Left lung (tissue), 10 donors: Measurements from ENCODE around the gene DLGAP1. TPM values are rescaled to one million over a fixed set of nuclear protein-coding genes. Genes with fewer than 3 reads are reported as not detected.

Experiments used
- ATAC-seq: fragments of 200-7000 bp; cut with Tn5 transposase; one replicate; pipeline ENCODE4 v1.9.1; 2020; ENCODE audit warnings: moderate library complexity
- DNase-seq, 4 donors: peaks; one replicate each; pipeline ENCODE4 v3.0.0-alpha.2; 2013 to 2020
- H3K27ac ChIP-seq, 2 donors: fragments of 200-600 bp; sonication (generic) in 1 of 2; one replicate each; pipeline versions ENCODE4 v1.5.0 to v1.8.0; 2020 to 2021
- H3K27me3 ChIP-seq, 2 donors: fragments of 200-600 bp; sonication (generic) in 1 of 2; one replicate each; pipeline versions ENCODE4 v1.5.0 to v1.8.0; 2020 to 2021
- H3K36me3 ChIP-seq, 2 donors: fragments of 200-600 bp; sonication (generic) in 1 of 2; one replicate each; pipeline versions ENCODE4 v1.5.0 to v1.8.0; 2020 to 2021
- H3K4me1 ChIP-seq, 2 donors: fragments of 200-600 bp; one replicate each; pipeline ENCODE4 v1.8.0; 2021
- H3K4me3 ChIP-seq, 2 donors: fragments of 200-600 bp; sonication (generic) in 1 of 2; one replicate each; pipeline versions ENCODE4 v1.5.0 to v1.8.0; 2020 to 2021; ENCODE audit warnings: mild to moderate bottlenecking in 1 of 2
- H3K9me3 ChIP-seq, 2 donors: fragments of 200-600 bp; sonication (generic) in 1 of 2; one replicate each; pipeline versions ENCODE4 v1.5.0 to v1.8.0; 2020 to 2021
- CTCF ChIP-seq, 2 donors: fragments of 200-600 bp; sonication (generic) in 1 of 2; IDR thresholded peaks; one replicate each; pipeline versions ENCODE4 v1.5.0 to v1.8.0; 2021; ENCODE audit warnings: antibody characterized with exemption in 2 of 2
- intact Hi-C, 2 donors: fragments of 100-400 bp; cut with DNase I; formaldehyde crosslinking; loops; one replicate each; pipeline versions ENCODE4 v1.11.2 to v1.14.2; 2022
- polyA plus RNA-seq, 6 donors: library from polyadenylated mRNA; unstranded; fragments of 120-200 nt; gene quantifications; one replicate each; pipeline ENCODE4 v1.2.1, GENCODE V29; 2013; ENCODE audit not compliant: insufficient read length in 6 of 6
- total RNA-seq, 2 donors: library from RNA; stranded (reverse); fragmentation: NEBNext Ultra II Directional; extraction: Animal tissue kit (Norgen Biotek cat#: 25700); gene quantifications; one replicate each; pipeline ENCODE4 v1.2.1, GENCODE V29; 2021
- donor health status: DM: no; HTN: yes; CAD: no.
- donor health status: DM: no; HTN: no; CAD: no.

Gene DLGAP1
- total and polyA plus RNA-seq, 8 donors, result 1.6 to 4.0 (median 2.1) TPM

- no peaks in the 10 kb centered on the region for H3K9me3 ChIP-seq
- no peak for ATAC-seq
- no peak for TF ChIP-seq CTCF (IDR thresholded peaks at IDR 0.05)
- no peak for DNase-seq
- H3K4me1 ChIP-seq, result no peaks in the 10 kb centered on the region
- no peak overlapping the region for H3K27ac ChIP-seq
- intact Hi-C loops, result no loop called here
- no peak overlapping the region for H3K4me3 ChIP-seq
- H3K36me3 ChIP-seq, result no peaks in the 10 kb centered on the region
- no peaks in the 10 kb centered on the region for H3K27me3 ChIP-seq
Measured at GRCh38 chr18:4126939-4127338, 328.2 kb downstream of the DLGAP1 start.

GRCh38 chr18:4125627-4126230 is 329.4 kb downstream of the DLGAP1 start:
- no peaks in the 10 kb centered on the region for H3K27me3 ChIP-seq
- no peak for TF ChIP-seq CTCF (IDR thresholded peaks at IDR 0.05)
- no peak overlapping the region for H3K4me3 ChIP-seq
- no peaks in the 10 kb centered on the region for H3K4me1 ChIP-seq
- no peak overlapping the region for H3K27ac ChIP-seq
- intact Hi-C loops, result no loop called here
- DNase-seq (no peak), ATAC-seq (no peak)
- H3K36me3 ChIP-seq, result no peaks in the 10 kb centered on the region
- no peaks in the 10 kb centered on the region for H3K9me3 ChIP-seq

- Histone ChIP-seq H3K9me3 (no peaks in the 10 kb centered on the region), H3K4me3 (no peak overlapping the region), H3K27me3 (no peaks in the 10 kb centered on the region), H3K36me3 (no peaks in the 10 kb centered on the region), H3K27ac (no peak overlapping the region), H3K4me1 (no peaks in the 10 kb centered on the region)
- no peak for TF ChIP-seq CTCF (IDR thresholded peaks at IDR 0.05)
- DNase-seq (no peak), ATAC-seq (no peak)
- intact Hi-C loops, result no loop called here
Measured at GRCh38 chr18:4125224-4125623, 329.9 kb downstream of the DLGAP1 start.

GRCh38 chr18:4119813-4120212 is 335.3 kb downstream of the DLGAP1 start:
- no peak for TF ChIP-seq CTCF (IDR thresholded peaks at IDR 0.05)
- ATAC-seq (no peak), DNase-seq (no peak)
- H3K4me3 ChIP-seq, result no peak overlapping the region
- no peaks in the 10 kb centered on the region for H3K9me3 ChIP-seq
- no peak overlapping the region for H3K27ac ChIP-seq
- no peaks in the 10 kb centered on the region for H3K4me1 ChIP-seq
- no peaks in the 10 kb centered on the region for H3K27me3 ChIP-seq
- intact Hi-C loops, result no loop called here
- no peaks in the 10 kb centered on the region for H3K36me3 ChIP-seq

GRCh38 chr18:4119127-4119648 is 335.9 kb downstream of the DLGAP1 start:
- H3K27ac ChIP-seq, result no peak overlapping the region
- intact Hi-C loops, result no loop called here
- no peaks in the 10 kb centered on the region for H3K36me3 ChIP-seq
- TF ChIP-seq CTCF (IDR thresholded peaks at IDR 0.05), result no peak
- ATAC-seq (no peak), DNase-seq (no peak)
- no peaks in the 10 kb centered on the region for H3K9me3 ChIP-seq
- no peaks in the 10 kb centered on the region for H3K27me3 ChIP-seq
- no peaks in the 10 kb centered on the region for H3K4me1 ChIP-seq
- H3K4me3 ChIP-seq, result no peak overlapping the region
